NT2/D1 (cell line): ENCODE measurements around the gene KIF20B.

ENCODE experiments used
- SUZ12 ChIP-seq: IDR thresholded peaks from 2 replicates; pipeline ENCODE4 v1.6.1; 2011; ENCODE audit not compliant: insufficient read length, insufficient read depth; ENCODE audit errors: extremely low read depth
- YY1 ChIP-seq: IDR thresholded peaks from 2 replicates; pipeline ENCODE4 v1.6.1; 2011; ENCODE audit not compliant: insufficient read length, insufficient read depth
- ZNF274 ChIP-seq: IDR thresholded peaks from 2 replicates; pipeline ENCODE4 v1.6.1; 2011; ENCODE audit warnings: mild to moderate bottlenecking, low read depth, low read length

- TF ChIP-seq YY1 = no peak
- no peak for TF ChIP-seq ZNF274
- TF ChIP-seq SUZ12 = no peak
Measured at GRCh38 chr10:89659143-89660131, 42.0 kb upstream of the KIF20B start.
